HepG2 (cell line): ENCODE results near the gene SMARCA2. TPM values are rescaled to one million over a fixed set of nuclear protein-coding genes. Genes with fewer than 3 reads are reported as not detected.

Source experiments
- ATAC-seq: fragments of 200-7000 bp; cut with Tn5 transposase; 3 replicates; pipeline ENCODE4 v1.9.1; 2020; ENCODE audit warnings: mild to moderate bottlenecking, moderate library complexity
- BruUV-seq: library from RNA; stranded (reverse); fragments of 400-500 nt; replicated peaks from 2 replicates; lab custom pipeline; 2021; lab: Mats Ljungman, UMichigan
- CTCF ChIA-PET: fragments of 300-600 bp; formaldehyde crosslinking; extraction: SDS; loops from one replicate; lab custom pipeline; 2021; ENCODE audit warnings: low total read pairs, inconsistent platforms, low intra/inter-chr PET ratio; lab: Yijun Ruan, JAX
- POLR2A ChIA-PET: fragments of 350-600 bp; sonication (Branson Sonifier 250); formaldehyde crosslinking; loops from one replicate; lab custom pipeline; 2020; ENCODE audit warnings: antibody characterized with exemption, inconsistent platforms; lab: Yijun Ruan, JAX
- DNase-seq: peaks from one replicate; pipeline ENCODE4 v3.0.0-alpha.2; 2015; ENCODE audit warnings: low spot score
- FAIRE-seq: peaks from 3 replicates; lab custom pipeline; 2011; peaks lifted over from hg19 to GRCh38; lab: Jason Lieb, UNC
- H2AFZ ChIP-seq: one replicate; pipeline ENCODE4 v1.6.1; 2011; ENCODE audit warnings: low read length, inconsistent platforms
- H3K27ac ChIP-seq: fragments of 300-600 bp; 3 replicates; pipeline ENCODE4 v1.8.0; 2011; ENCODE audit warnings: mixed run types, mild to moderate bottlenecking, mixed read lengths, low read length, inconsistent platforms; ENCODE audit not compliant: insufficient read depth; ENCODE audit errors: extremely low read length
- H3K27me3 ChIP-seq, 2 experiments: fragments of 200-600 bp in 1 of 2; 2 replicates in 1 of 2; 3 replicates in 1 of 2; pipeline versions ENCODE4 v1.6.0 to v1.8.0; 2011; ENCODE audit warnings: low read length in 2 of 2, mild to moderate bottlenecking in 2 of 2, moderate library complexity in 2 of 2, inconsistent platforms in 1 of 2; ENCODE audit not compliant: insufficient read depth in 2 of 2, control insufficient read depth in 1 of 2
- H3K36me3 ChIP-seq, 2 experiments: fragments of 200-600 bp in 1 of 2; replicated peaks in 1 of 2; 2 replicates in 1 of 2; 3 replicates in 1 of 2; pipeline versions ENCODE4 v1.5.1 to v1.8.0; 2011; ENCODE audit warnings: low read length in 2 of 2, inconsistent platforms in 1 of 2; ENCODE audit not compliant: insufficient read depth in 2 of 2, control insufficient read depth in 1 of 2
- H3K4me1 ChIP-seq: 2 replicates; pipeline ENCODE4 v1.5.1; 2012; ENCODE audit warnings: low read length, inconsistent platforms; ENCODE audit not compliant: insufficient read depth
- H3K4me2 ChIP-seq: 2 replicates; pipeline ENCODE4 v1.6.0; 2011; ENCODE audit warnings: low read depth, low read length, inconsistent platforms
- H3K4me3 ChIP-seq, 3 experiments: fragments of 200-600 bp in 1 of 3; sonication (generic), shearing (Covaris generic) in 1 of 3; replicated peaks in 1 of 3; 2 replicates each; pipeline ENCODE4 v1.5.1; 2011 to 2016; ENCODE audit warnings: low read length in 3 of 3, inconsistent platforms in 2 of 3, low read depth in 2 of 3, mild to moderate bottlenecking in 2 of 3, control low read depth in 1 of 3, mixed read lengths in 1 of 3; ENCODE audit not compliant: insufficient read depth in 1 of 3
- H3K79me2 ChIP-seq: one replicate; pipeline ENCODE4 v1.6.1; 2011; ENCODE audit warnings: low read length, inconsistent platforms; ENCODE audit not compliant: insufficient read depth
- H3K9ac ChIP-seq: 2 replicates; pipeline ENCODE4 v1.6.0; 2011; ENCODE audit warnings: mild to moderate bottlenecking, low read depth, low read length, inconsistent platforms; ENCODE audit not compliant: insufficient read depth
- H3K9me3 ChIP-seq: 2 replicates; pipeline ENCODE4 v1.5.1; 2012; ENCODE audit warnings: mild to moderate bottlenecking, low read length
- H4K20me1 ChIP-seq: 2 replicates; pipeline ENCODE4 v1.6.0; 2011; ENCODE audit warnings: inconsistent platforms, mild to moderate bottlenecking, low read length, moderate library complexity; ENCODE audit not compliant: insufficient read depth
- ATF4 ChIP-seq, 2 experiments: fragments of 450-650 bp in 1 of 2; sonication (generic) in 1 of 2; formaldehyde crosslinking; IDR thresholded peaks; 2 replicates each; pipeline versions ENCODE4 v1.5.0 to v1.8.0; 2020 to 2022; ENCODE audit warnings: mild to moderate bottlenecking in 1 of 2, missing genetic modification reagents in 1 of 2
- DRAP1 ChIP-seq: IDR thresholded peaks from 2 replicates; pipeline ENCODE4 v1.6.1; 2016; ENCODE audit warnings: missing genetic modification reagents, missing compliant biosample characterization
- ESRRA ChIP-seq: sonication (generic); formaldehyde crosslinking; IDR thresholded peaks from 2 replicates; pipeline ENCODE4 v1.5.1; 2020; ENCODE audit warnings: mild to moderate bottlenecking, low read depth, missing genetic modification reagents
- GZF1 ChIP-seq: sonication (generic); formaldehyde crosslinking; IDR thresholded peaks from 2 replicates; pipeline ENCODE4 v1.5.1; 2020; ENCODE audit warnings: mild to moderate bottlenecking, missing genetic modification reagents
- KAT2B ChIP-seq: fragments of 150-350 bp; IDR thresholded peaks from 2 replicates; pipeline ENCODE4 v1.6.1; 2014; ENCODE audit warnings: low read depth, low read length, borderline replicate concordance
- KDM5B ChIP-seq: sonication (generic); formaldehyde crosslinking; IDR thresholded peaks from 2 replicates; pipeline ENCODE4 v1.4.0; 2020; ENCODE audit warnings: missing genetic modification reagents, mild to moderate bottlenecking, borderline replicate concordance
- MED1 ChIP-seq: sonication (generic); formaldehyde crosslinking; IDR thresholded peaks from 2 replicates; pipeline ENCODE4 v1.4.0; 2020; ENCODE audit warnings: missing genetic modification reagents
- MNT ChIP-seq: fragments of 450-650 bp; IDR thresholded peaks from 2 replicates; pipeline ENCODE4 v1.6.1; 2016
- MXD1 ChIP-seq: sonication (generic); formaldehyde crosslinking; IDR thresholded peaks from 2 replicates; pipeline ENCODE4 v1.4.0; 2020; ENCODE audit warnings: mild to moderate bottlenecking, missing genetic modification reagents
- REXO4 ChIP-seq: sonication (generic); formaldehyde crosslinking; IDR thresholded peaks from 2 replicates; pipeline ENCODE4 v1.8.0; 2022; ENCODE audit warnings: missing genetic modification reagents, mild to moderate bottlenecking, borderline replicate concordance
- SOX6 ChIP-seq, 2 experiments: fragments of 450-650 bp in 1 of 2; sonication (generic) in 1 of 2; formaldehyde crosslinking in 1 of 2; IDR thresholded peaks; 2 replicates each; pipeline versions ENCODE4 v1.4.0 to v1.6.1; 2017 to 2020; ENCODE audit warnings: antibody characterized with exemption in 1 of 2, mild to moderate bottlenecking in 1 of 2, missing genetic modification reagents in 1 of 2
- SRF ChIP-seq: IDR thresholded peaks from 2 replicates; pipeline ENCODE4 v1.6.1; 2011; ENCODE audit warnings: mild to moderate bottlenecking, low read depth, low read length, moderate library complexity
- TFAP4 ChIP-seq: sonication (generic); IDR thresholded peaks from 2 replicates; pipeline ENCODE4 v1.6.1; 2016; ENCODE audit warnings: low read depth, borderline replicate concordance
- ZBTB14 ChIP-seq: sonication (generic); formaldehyde crosslinking; IDR thresholded peaks from 2 replicates; pipeline ENCODE4 v1.4.0; 2020; ENCODE audit warnings: missing genetic modification reagents
- ZNF317 ChIP-seq: sonication (generic); formaldehyde crosslinking; IDR thresholded peaks from 2 replicates; pipeline ENCODE4 v1.5.0; 2020; ENCODE audit warnings: mild to moderate bottlenecking, missing genetic modification reagents
- ZNF546 ChIP-seq: sonication (generic); formaldehyde crosslinking; conservative IDR thresholded peaks from 2 replicates; pipeline ENCODE4 v1.8.1; 2023; ENCODE audit warnings: mild to moderate bottlenecking, missing genetic modification reagents
- ZNF784 ChIP-seq: sonication (generic); formaldehyde crosslinking; IDR thresholded peaks from 2 replicates; pipeline ENCODE4 v1.5.1; 2020; ENCODE audit warnings: missing genetic modification reagents, mild to moderate bottlenecking, borderline replicate concordance
- ZSCAN30 ChIP-seq: sonication (generic); formaldehyde crosslinking; IDR thresholded peaks from 2 replicates; pipeline ENCODE4 v1.5.0; 2020; ENCODE audit warnings: mild to moderate bottlenecking, missing genetic modification reagents
- WGBS: methylation state at CpG from one replicate; pipeline ENCODE4 v1.1.6; 2017; ENCODE audit warnings: low lambda C conversion rate; 5-methylcytosine and 5-hydroxymethylcytosine counted together
- in situ Hi-C: cut with HindIII; loops from 2 replicates; pipeline ENCODE4 v1.10.0; 2017; ENCODE audit warnings: low pct_unique_long_range_greater_than_20kb; ENCODE audit not compliant: extremely low pct_ligation_motif_present
- intact Hi-C: fragments of 100-400 bp; cut with micrococcal nuclease; formaldehyde crosslinking; loops from one replicate; pipeline ENCODE4 v1.10.0; 2022; ENCODE audit not compliant: unreplicated experiment
- polyA plus RNA-seq, 8 experiments: library from polyadenylated mRNA; depleted of rRNA in 3 of 8; stranded (reverse) in 7 of 8; unstranded in 1 of 8; fragments of >200 nt; fragmentation: Illumina TruSeq in 4 of 8; extraction: Trizol in 4 of 8; gene quantifications; 2 replicates each; pipeline versions ENCODE4 v1.2.1 to v1.2.3, GENCODE V29; 2011 to 2016; ENCODE audit warnings: low read depth in 4 of 8, missing spikeins in 1 of 8, mixed read lengths in 1 of 8; ENCODE audit not compliant: insufficient read depth in 1 of 8
- total RNA-seq, 5 experiments: library from RNA; depleted of rRNA; stranded (reverse); fragments of >200 nt; fragmentation: Illumina TruSeq; extraction: Trizol; gene quantifications; 2 replicates each; pipeline ENCODE4 v1.2.3, GENCODE V29; 2016; ENCODE audit warnings: low read depth in 1 of 5

Gene SMARCA2
- total and polyA plus RNA-seq, 2 of the 13 experiments (the other 11 are each of a cell fraction or from before 2014, with no cell fraction given): 22.5 to 23.7 TPM

- peak overlapping the region; percentile 93 for H3K4me2 ChIP-seq
- POLR2A ChIA-PET: no interaction called here
- BruUV-seq: no TSS peak
- H2AFZ ChIP-seq: no peak overlapping the region
- H3K27ac ChIP-seq: peak overlapping the region; percentile 60
- ATAC-seq (no peak), DNase-seq (no peak), FAIRE-seq (no peak)
- no peaks in the 10 kb centered on the region for H3K9me3 ChIP-seq
- H3K79me2 ChIP-seq: peaks cover 29% of the 10 kb centered on the region
- intact Hi-C loops: loop anchor here (5.0 kb wide), 1 partner anchor 49 kb away; no protein-coding TSS in a partner anchor
- 1% methylated on average over 7 of the region's 7 CpGs for WGBS
- peak overlapping the region; percentile 68; the same call in 1 of the 2 replicates for H3K9ac ChIP-seq
- peaks cover 0 to 6% of the 10 kb centered on the region in 2 experiments; a peak in 3 of 5 replicates for H3K27me3 ChIP-seq
- peak overlapping the region; percentile 76 to 84 (median 84) for H3K4me3 ChIP-seq
- CTCF ChIA-PET: no interaction called here
- no peaks in the 10 kb centered on the region for H3K36me3 ChIP-seq
- H3K4me1 ChIP-seq: peaks cover 24% of the 10 kb centered on the region
- H4K20me1 ChIP-seq: no peaks in the 10 kb centered on the region
- in situ Hi-C loops: loop anchor here (25.0 kb wide), 1 partner anchor 819 kb away; the partner anchor contains the start of gene PUM3
- TF ChIP-seq KAT2B (no peak), ZNF546 (CRISPR knock-in tag) (no peak), MED1 (no peak), ESRRA (CRISPR knock-in tag) (no peak), TFAP4 (no peak), ZNF784 (no peak), KDM5B (CRISPR knock-in tag) (no peak), DRAP1 (CRISPR knock-in tag) (no peak), ZSCAN30 (0 out of 2 replicates have a peak, but pooled peaks have one; percentile 31), REXO4 (CRISPR knock-in tag) (no peak), ZNF317 (CRISPR knock-in tag) (0 out of 2 replicates have a peak, but pooled peaks have one; percentile 36), ATF4 (CRISPR knock-in tag; IDR thresholded peaks at IDR 0.05) (peak in 1 of 2 experiments; percentile 55; a peak in 1 of 4 replicates), MXD1 (CRISPR knock-in tag) (no peak), ZBTB14 (CRISPR knock-in tag) (no peak), MNT (no peak), SRF (no peak), GZF1 (CRISPR knock-in tag) (no peak), SOX6 (IDR thresholded peaks at IDR 0.05) (no peak), SOX6 (CRISPR knock-in tag; IDR thresholded peaks at IDR 0.05) (0 out of 2 replicates have a peak, but pooled peaks have one; percentile 19)
Observed at GRCh38 chr9:2018162-2018643, 3.1 kb downstream of the SMARCA2 start.
